HG03520 (cell line): ENCODE results near the gene HECTD1.
"Not testable (repeated sequence)": the region's sequence is repeated elsewhere in the genome, so short reads cannot be mapped to it uniquely, and the experiment has no call there.

Source experiments
- ATAC-seq: cut with Tn5 transposase; IDR thresholded peaks from one replicate; pipeline ENCODE4 v1.9.1; 2021; ENCODE audit warnings: mild to moderate bottlenecking, moderate library complexity; ENCODE audit not compliant: unreplicated experiment

HECTD1 gene

GRCh38 chr14:31229009-31229408 is 21.4 kb upstream of the HECTD1 start:
- peak; percentile 88 for ATAC-seq

DNA sequence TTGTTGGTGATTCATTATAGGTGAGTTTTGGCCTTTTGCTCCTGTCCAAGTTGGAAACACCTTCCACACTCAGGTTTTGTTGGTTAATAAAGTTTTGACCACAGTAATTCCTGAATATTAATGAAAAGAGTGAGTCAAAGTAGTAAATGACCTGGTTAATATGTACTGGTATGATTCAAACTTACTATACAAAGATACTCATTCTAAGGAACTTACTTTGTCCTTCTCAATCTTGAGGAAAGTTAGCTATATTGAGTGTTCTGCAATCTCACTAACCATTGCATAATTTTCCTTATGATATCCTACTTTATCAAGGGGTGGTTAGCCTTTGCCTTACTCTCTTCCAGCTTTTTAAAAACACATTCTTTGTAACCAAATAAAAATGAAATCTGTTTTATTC is 20.9 kb upstream of the HECTD1 start:
- no peak for ATAC-seq

DNA sequence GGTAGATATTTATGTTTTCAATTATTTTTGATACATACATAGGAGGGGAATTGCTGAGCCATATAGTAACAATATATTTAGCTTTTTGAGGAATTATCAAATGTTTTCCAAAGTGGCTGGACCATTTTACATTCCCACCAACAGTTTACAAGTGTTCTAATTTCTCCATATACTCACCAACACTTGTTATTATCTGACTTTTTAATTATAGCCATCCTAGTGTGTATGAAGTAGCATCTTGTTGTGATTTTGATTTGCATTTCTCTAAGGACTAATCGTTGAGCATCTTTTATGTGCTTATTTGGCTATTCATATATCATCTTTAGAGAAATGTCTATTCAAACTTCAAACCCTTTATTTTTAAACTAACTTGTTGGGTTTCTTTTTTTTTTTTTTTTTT is 17.2 kb upstream of the HECTD1 start:
- ATAC-seq, result no peak

GRCh38 chr14:31223331-31223730 is 15.7 kb upstream of the HECTD1 start:
- ATAC-seq, result no peak

GRCh38 chr14:31222834-31223233 is 15.2 kb upstream of the HECTD1 start:
- ATAC-seq, result no peak

DNA sequence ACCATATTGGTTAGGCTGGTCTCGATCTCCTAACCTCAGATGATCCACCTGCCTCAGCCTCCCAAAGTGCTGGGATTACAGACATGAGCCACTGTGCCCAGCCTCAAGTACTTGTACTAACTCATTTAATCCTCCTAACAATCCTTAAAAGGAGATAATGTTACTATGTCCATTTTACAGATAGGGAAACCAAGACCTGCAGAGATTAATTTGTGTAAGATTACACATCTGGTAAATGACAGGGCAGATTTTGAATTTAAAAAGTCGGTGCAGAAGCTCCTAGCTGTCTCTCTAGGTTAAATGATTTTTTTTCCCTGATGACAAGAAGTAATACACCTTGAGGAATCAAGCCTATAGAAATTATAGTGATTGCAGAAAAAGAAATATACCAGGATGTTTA is 13.7 kb upstream of the HECTD1 start:
- no peak for ATAC-seq

- ATAC-seq, result no peak
These were observed 11.6 kb upstream of the HECTD1 start for GRCh38 chr14:31219169-31219568.

- no peak for ATAC-seq
These were observed 8.8 kb upstream of the HECTD1 start for GRCh38 chr14:31216359-31216758.

DNA sequence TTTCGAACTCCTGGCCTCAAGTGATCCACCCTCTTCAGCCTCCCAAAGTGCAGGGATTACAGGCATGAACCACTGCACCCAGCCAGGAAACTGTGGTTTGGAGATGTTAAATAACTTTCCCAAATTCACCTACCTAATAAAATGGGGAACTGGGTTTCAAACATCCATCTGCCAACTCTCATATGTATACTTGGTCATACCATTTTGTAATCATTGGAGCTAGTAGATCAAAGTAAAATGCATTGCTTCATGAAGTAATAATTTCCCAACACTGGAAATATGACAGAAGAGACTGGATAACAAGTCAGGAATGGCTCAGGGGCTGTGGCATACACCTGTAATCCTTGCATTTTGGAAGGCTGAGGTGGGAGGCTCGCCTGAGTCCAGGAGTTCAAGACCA is 5.3 kb upstream of the HECTD1 start:
- no peak for ATAC-seq

DNA sequence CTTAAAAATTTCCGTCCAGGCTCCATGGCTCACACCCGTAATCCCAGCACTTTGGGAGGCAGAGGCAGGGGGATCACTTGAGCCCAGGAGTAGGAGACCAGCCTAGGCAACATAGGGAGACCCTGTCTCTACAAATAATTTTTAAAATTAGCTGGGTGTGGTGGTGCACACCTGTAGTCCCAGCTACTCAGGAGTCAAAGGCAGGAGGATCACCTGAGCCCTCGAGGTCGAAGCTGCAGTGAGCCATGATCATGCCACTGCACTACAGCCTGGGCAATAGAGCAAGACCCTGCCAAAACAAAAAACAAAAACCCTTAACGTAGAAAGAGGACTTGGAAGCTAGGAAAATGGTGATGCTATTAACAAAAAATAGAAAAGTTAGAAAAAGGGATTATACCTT is 2.0 kb upstream of the HECTD1 start:
- ATAC-seq, result no peak

- no peak for ATAC-seq
These were observed 1.2 kb upstream of the HECTD1 start for GRCh38 chr14:31208546-31209424.

DNA sequence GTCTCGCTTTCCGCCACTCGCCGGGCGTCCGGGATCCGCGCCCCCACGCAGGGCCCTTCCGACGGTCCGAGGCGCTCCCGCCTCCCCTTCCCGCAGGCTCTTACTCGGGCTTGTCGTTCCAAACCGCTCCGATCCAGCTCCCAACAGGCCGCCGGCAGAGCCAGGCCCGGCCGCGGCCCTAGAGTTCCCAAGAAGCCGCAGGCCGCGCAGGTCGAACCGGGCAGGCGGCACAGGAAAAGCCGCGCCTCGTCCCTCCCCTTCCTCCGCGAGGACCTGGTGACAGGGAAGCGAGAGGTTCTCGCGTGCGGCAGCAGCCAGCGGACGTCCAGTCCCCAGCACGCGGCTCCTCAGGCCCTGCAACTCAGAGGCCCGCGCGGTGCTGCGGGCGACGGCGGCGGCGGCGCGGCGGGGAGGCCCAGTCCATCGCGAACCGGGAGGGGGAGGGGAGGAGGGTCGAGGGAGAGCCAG is 272 bp downstream of the HECTD1 start:
- ATAC-seq, result no peak

DNA sequence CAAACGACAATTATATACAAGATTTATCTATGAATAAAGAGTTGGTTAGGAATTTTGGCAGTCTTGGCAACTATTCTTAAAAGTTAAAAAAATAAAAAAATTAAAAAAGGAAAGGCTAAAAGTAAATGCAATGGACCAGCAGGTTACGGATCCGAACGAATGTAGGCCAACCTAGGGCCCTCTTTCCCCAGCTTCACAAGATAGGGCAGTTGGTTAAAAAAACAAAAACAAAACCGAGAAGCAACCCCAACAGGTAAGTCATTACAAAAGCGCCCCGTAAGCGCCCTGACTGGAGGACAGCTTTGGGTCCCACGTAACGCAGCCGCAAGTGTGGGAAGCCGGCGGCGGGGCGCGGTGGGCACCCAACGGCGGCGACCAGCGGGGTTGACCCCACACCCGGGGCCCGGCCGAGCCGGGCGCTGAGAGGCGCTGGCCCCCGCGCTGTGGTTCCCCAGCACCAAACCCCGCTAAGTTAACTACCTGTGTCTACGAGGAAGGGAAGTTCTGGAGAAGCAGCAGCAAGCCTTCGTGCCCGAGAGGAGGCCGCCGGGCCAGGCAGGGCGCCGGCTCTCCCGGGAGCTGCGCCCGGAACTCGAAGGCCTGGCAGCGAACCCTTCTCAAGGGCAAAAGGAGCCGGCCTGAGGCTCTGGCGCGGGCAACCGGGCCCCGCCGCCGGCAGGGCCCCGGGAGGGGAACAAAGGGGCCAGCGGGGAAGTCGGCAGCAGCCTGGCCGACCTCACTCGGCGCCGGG is 882 bp downstream of the HECTD1 start:
- peak; percentile 16 for ATAC-seq

- no peak for ATAC-seq
These were observed 1.7 kb downstream of the HECTD1 start for GRCh38 chr14:31205681-31206535.

DNA sequence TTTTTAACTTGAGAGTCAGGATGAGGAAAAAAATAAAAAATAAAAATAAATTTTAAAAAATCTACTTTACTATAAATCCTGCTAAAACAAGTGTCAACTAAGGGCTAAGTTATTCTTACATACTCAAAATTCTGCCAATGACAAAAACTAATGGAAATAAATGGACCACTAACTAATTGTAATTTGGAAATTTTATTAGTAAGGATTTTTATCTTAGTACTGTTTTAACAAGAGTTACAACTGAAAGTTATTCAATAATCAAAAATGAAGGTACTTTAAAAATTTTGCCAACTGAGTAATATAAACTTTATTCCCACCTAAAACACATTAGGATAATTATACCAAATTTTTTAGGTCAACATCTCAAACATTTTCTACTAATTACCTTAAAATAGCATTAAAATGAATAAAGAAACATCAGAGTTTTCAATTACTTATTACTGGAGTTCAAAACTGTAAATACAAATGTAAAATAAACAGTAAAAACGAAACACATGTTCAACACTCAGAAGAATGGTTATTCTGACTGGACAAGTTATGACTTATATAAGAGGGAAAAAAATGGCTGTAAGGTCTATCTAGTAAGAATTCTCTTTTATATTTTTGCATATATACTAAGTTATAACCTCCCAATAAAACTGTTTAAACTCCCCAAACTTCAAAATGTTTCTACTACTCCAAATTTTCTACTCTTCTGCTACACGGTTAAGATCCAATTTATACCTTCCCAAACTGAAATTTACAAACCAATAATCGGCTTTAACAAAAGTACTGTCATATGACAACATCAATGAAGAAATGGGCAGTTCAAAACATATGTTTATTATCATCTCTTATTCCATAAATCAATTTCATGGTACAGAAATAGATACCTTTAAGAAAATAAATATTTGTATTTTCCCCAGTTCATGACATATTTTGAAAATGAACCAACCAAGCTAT is 2.7 kb downstream of the HECTD1 start:
- ATAC-seq, result no peak

DNA sequence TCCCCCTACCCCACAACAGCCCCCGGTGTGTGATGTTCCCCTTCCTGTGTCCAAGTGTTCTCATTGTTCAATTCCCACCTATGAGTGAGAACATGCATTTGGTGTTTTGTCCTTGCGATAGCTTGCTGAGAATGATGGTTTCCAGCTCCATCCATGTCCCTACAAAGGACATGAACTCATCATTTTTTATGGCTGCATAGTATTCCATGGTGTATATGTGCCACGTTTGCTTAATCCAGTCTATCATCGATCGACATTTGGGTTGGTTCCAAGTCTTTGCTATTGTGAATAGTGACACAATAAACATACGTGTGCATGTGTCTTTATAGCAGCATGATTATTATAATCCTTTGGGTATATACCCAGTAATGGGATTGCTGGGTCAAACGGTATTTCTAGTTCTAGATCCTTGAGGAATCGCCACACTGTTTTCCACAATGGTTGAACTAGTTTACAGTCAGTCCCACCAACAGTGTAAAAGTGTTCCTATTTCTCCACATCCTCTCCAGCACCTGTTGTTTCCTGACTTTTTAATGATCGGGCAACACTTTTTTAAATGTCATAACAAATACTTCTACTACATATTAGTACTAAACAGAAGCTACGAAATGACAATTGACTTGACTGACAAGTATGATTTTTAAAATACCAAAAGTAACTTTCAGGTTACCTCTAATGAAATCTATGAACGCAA is 3.5 kb downstream of the HECTD1 start:
- not testable (repeated sequence) for ATAC-seq

GRCh38 chr14:31203414-31203742 is 4.2 kb downstream of the HECTD1 start:
- ATAC-seq, result no peak

- no peak for ATAC-seq
These were observed 6.5 kb downstream of the HECTD1 start for GRCh38 chr14:31201111-31201510.

DNA sequence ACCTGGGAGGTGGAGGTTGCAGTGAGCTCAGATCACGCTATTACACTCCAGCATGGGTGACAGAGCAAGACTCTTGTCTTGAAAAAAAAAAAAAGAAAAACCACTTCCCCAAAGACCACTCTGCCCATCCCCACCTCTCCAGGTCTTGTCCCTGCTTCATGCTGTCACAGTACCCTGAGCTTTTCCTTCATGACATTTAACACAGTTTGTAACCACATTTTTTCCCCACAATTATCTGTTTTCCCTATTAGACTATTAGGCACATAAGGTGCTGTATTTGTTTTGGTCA is 6.9 kb downstream of the HECTD1 start:
- ATAC-seq, result no peak

- ATAC-seq, result no peak
These were observed 9.9 kb downstream of the HECTD1 start for GRCh38 chr14:31197671-31198070.
